Neural cell (in vitro differentiated cells): ENCODE data around the gene SOCS6. TPM values are rescaled to one million over a fixed set of nuclear protein-coding genes. Genes with fewer than 3 reads are reported as not detected.

Experiments
- H2AFZ ChIP-seq: fragments of 200-600, 300-800 bp; sonication (generic), shearing (Covaris generic); 2 replicates; pipeline ENCODE4 v1.6.0; 2014; ENCODE audit warnings: low read depth, mild to moderate bottlenecking, antibody characterized with exemption, low read length, moderate library complexity
- H3F3A ChIP-seq: fragments of 200-600 bp; shearing (Covaris generic); 2 replicates; pipeline ENCODE4 v1.6.1; 2016; ENCODE audit warnings: mild to moderate bottlenecking, moderate library complexity, mixed read lengths, antibody characterized with exemption, low read length; ENCODE audit not compliant: insufficient read depth, poor library complexity, severe bottlenecking
- H3K27ac ChIP-seq: fragments of 200-600, 300-800 bp; sonication (generic), shearing (Covaris generic); 2 replicates; pipeline ENCODE4 v1.5.1; 2014; ENCODE audit warnings: mild to moderate bottlenecking, low read length, moderate library complexity
- H3K27me3 ChIP-seq: fragments of 300-800, 200-600 bp; sonication (generic), shearing (Covaris generic); 2 replicates; pipeline ENCODE4 v1.6.0; 2014; ENCODE audit warnings: mild to moderate bottlenecking, low read depth, low read length, moderate library complexity; ENCODE audit not compliant: insufficient read depth
- H3K36me3 ChIP-seq: fragments of 300-800, 200-600 bp; sonication (generic), shearing (Covaris generic); 2 replicates; pipeline ENCODE4 v1.5.1; 2014; ENCODE audit warnings: mild to moderate bottlenecking, antibody characterized with exemption, low read length, moderate library complexity; ENCODE audit not compliant: insufficient read depth
- H3K4me2 ChIP-seq: fragments of 300-800, 200-600 bp; sonication (generic), shearing (Covaris generic); 2 replicates; pipeline ENCODE4 v1.6.0; 2014; ENCODE audit warnings: mild to moderate bottlenecking, low read length
- H3K4me3 ChIP-seq: fragments of 300-800, 200-600 bp; sonication (generic), shearing (Covaris generic); 2 replicates; pipeline ENCODE4 v1.5.1; 2014; ENCODE audit warnings: mild to moderate bottlenecking, low read length, moderate library complexity
- H3K79me2 ChIP-seq: fragments of 200-600 bp; shearing (Covaris generic); replicated peaks from 2 replicates; pipeline ENCODE4 v1.6.0; 2014; ENCODE audit warnings: mild to moderate bottlenecking, low read length, moderate library complexity; ENCODE audit not compliant: insufficient read depth
- H3K9ac ChIP-seq: fragments of 300-800, 200-600 bp; sonication (generic), shearing (Covaris generic); 2 replicates; pipeline ENCODE4 v1.6.1; 2016; ENCODE audit warnings: mild to moderate bottlenecking, low read length, mixed read lengths
- H3K9me2 ChIP-seq: fragments of 200-600 bp; shearing (Covaris generic); 2 replicates; pipeline ENCODE4 v1.6.1; 2016; ENCODE audit warnings: mild to moderate bottlenecking, low read length, mixed read lengths; ENCODE audit not compliant: insufficient read depth
- H3K9me3 ChIP-seq: fragments of 200-600, 300-800 bp; sonication (generic), shearing (Covaris generic); 2 replicates; pipeline ENCODE4 v1.6.1; 2016; ENCODE audit warnings: mild to moderate bottlenecking, mixed run types, low read length, moderate library complexity, mixed read lengths
- H4K20me1 ChIP-seq: fragments of 200-600 bp; shearing (Covaris generic); 2 replicates; pipeline ENCODE4 v1.6.1; 2016; ENCODE audit warnings: mild to moderate bottlenecking, mixed run types; ENCODE audit not compliant: insufficient read depth
- EP300 ChIP-seq: fragments of 450-650 bp; conservative IDR thresholded peaks from 2 replicates; pipeline ENCODE4 v1.6.1; 2014; ENCODE audit warnings: antibody characterized with exemption, mild to moderate bottlenecking, moderate library complexity; ENCODE audit not compliant: poor library complexity, severe bottlenecking
- EZH2 ChIP-seq: fragments of 200-600, 300-800 bp; shearing (Covaris generic), sonication (generic); IDR thresholded peaks from 2 replicates; pipeline ENCODE4 v1.6.1; 2014; ENCODE audit warnings: antibody characterized with exemption, low read length, borderline replicate concordance, mild to moderate bottlenecking; ENCODE audit not compliant: insufficient read depth, poor library complexity, severe bottlenecking
- MXI1 ChIP-seq: fragments of 450-650 bp; conservative IDR thresholded peaks from 2 replicates; pipeline ENCODE4 v1.6.1; 2014; ENCODE audit warnings: antibody characterized with exemption, mild to moderate bottlenecking; ENCODE audit not compliant: poor library complexity, severe bottlenecking
- POLR2AphosphoS5 ChIP-seq: IDR thresholded peaks from 2 replicates; pipeline ENCODE4 v1.6.1; 2012
- RAD21 ChIP-seq: fragments of 450-650 bp; conservative IDR thresholded peaks from 2 replicates; pipeline ENCODE4 v1.6.1; 2014; ENCODE audit warnings: antibody characterized with exemption, mild to moderate bottlenecking, moderate library complexity
- REST ChIP-seq: IDR thresholded peaks from 2 replicates; pipeline ENCODE4 v1.6.1; 2012; ENCODE audit warnings: borderline replicate concordance
- SMC3 ChIP-seq: fragments of 450-650 bp; conservative IDR thresholded peaks from 2 replicates; pipeline ENCODE4 v1.6.1; 2014; ENCODE audit warnings: antibody characterized with exemption, mild to moderate bottlenecking, moderate library complexity; ENCODE audit not compliant: poor library complexity
- TAF1 ChIP-seq: IDR thresholded peaks from 2 replicates; pipeline ENCODE4 v1.6.1; 2012; ENCODE audit warnings: low read depth
- polyA plus RNA-seq: library from polyadenylated mRNA; depleted of rRNA; stranded (reverse); fragments of >200 nt; gene quantifications from 2 replicates; pipeline ENCODE4 v1.2.3, GENCODE V29; 2014
- TF ChIP-seq, protein P1 (sequence below): fragments of 450-650 bp; IDR thresholded peaks from 2 replicates; pipeline ENCODE4 v1.5.1; 2014; ENCODE audit warnings: antibody characterized with exemption, mild to moderate bottlenecking, moderate library complexity; ENCODE audit not compliant: poor library complexity, severe bottlenecking

Gene SOCS6
- polyA plus RNA-seq, 1 donor from 2014 or later: 21.9 TPM

- TF ChIP-seq REST (no peak), MXI1 (no peak), TAF1 (no peak), RAD21 (no peak), POLR2AphosphoS5 (no peak), EZH2 (no peak), EP300 (no peak), SMC3 (no peak)
- TF ChIP-seq, protein P1, sequence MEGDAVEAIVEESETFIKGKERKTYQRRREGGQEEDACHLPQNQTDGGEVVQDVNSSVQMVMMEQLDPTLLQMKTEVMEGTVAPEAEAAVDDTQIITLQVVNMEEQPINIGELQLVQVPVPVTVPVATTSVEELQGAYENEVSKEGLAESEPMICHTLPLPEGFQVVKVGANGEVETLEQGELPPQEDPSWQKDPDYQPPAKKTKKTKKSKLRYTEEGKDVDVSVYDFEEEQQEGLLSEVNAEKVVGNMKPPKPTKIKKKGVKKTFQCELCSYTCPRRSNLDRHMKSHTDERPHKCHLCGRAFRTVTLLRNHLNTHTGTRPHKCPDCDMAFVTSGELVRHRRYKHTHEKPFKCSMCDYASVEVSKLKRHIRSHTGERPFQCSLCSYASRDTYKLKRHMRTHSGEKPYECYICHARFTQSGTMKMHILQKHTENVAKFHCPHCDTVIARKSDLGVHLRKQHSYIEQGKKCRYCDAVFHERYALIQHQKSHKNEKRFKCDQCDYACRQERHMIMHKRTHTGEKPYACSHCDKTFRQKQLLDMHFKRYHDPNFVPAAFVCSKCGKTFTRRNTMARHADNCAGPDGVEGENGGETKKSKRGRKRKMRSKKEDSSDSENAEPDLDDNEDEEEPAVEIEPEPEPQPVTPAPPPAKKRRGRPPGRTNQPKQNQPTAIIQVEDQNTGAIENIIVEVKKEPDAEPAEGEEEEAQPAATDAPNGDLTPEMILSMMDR: no peak
- no peak overlapping the region for H3K4me3 ChIP-seq
Observed at GRCh38 chr18:70258243-70258642, 30.6 kb upstream of the SOCS6 start.

GRCh38 chr18:70260683-70261082, 28.2 kb upstream of the SOCS6 start:
- H3K79me2 ChIP-seq: no peaks in the 10 kb centered on the region
- H3K9ac ChIP-seq: no peak overlapping the region
- no peaks in the 10 kb centered on the region for H3K9me2 ChIP-seq
- H3K27me3 ChIP-seq: no peaks in the 10 kb centered on the region
- H4K20me1 ChIP-seq: no peaks in the 10 kb centered on the region
- TF ChIP-seq, protein P1: no peak
- no peak for TF ChIP-seq POLR2AphosphoS5
- no peak for TF ChIP-seq EP300
- no peak for TF ChIP-seq SMC3
- no peak for TF ChIP-seq EZH2
- no peak for TF ChIP-seq MXI1
- no peak for TF ChIP-seq REST
- H3K36me3 ChIP-seq: no peaks in the 10 kb centered on the region
- H3K4me2 ChIP-seq: no peak overlapping the region
- no peak overlapping the region for H2AFZ ChIP-seq
- H3F3A ChIP-seq: no peaks in the 10 kb centered on the region
- H3K9me3 ChIP-seq: no peaks in the 10 kb centered on the region
- no peak overlapping the region for H3K4me3 ChIP-seq
- H3K27ac ChIP-seq: no peak overlapping the region

More at GRCh38 chr18:70258243-70258642, 30.6 kb upstream of the SOCS6 start:
- Histone ChIP-seq H3F3A (no peaks in the 10 kb centered on the region), H2AFZ (no peak overlapping the region), H3K4me2 (no peak overlapping the region), H3K9ac (no peak overlapping the region), H3K27ac (no peak overlapping the region), H3K27me3 (no peaks in the 10 kb centered on the region), H3K9me3 (no peaks in the 10 kb centered on the region), H4K20me1 (no peaks in the 10 kb centered on the region), H3K79me2 (no peaks in the 10 kb centered on the region), H3K36me3 (no peaks in the 10 kb centered on the region), H3K9me2 (no peaks in the 10 kb centered on the region)
